Gastrocnemius medialis (tissue), 4 donors: ENCODE results near the gene NT5C1A. TPM values are rescaled to one million over a fixed set of nuclear protein-coding genes. Genes with fewer than 3 reads are reported as not detected.
A peak's percentile ranks its signal among the peaks of the same experiment; 100 is the strongest.

Experiments used
- ATAC-seq, 2 donors: fragments of 150-250 bp; one replicate each; pipeline ENCODE4 v1.9.1; 2016
- DNase-seq, 2 donors: peaks; one replicate each; pipeline ENCODE4 v3.0.0-alpha.2; 2019
- H3K27ac ChIP-seq, 4 donors: fragments of 200-600 bp; sonication (generic); 1 replicate in 1 of 4; 2 replicates in 3 of 4; pipeline ENCODE4 v1.5.1; 2016 to 2018; ENCODE audit warnings: mild to moderate bottlenecking in 2 of 4, moderate library complexity in 1 of 4
- H3K27me3 ChIP-seq, 3 donors: fragments of 200-600 bp; sonication (generic) in 2 of 3; 1 replicate in 1 of 3; 2 replicates in 2 of 3; pipeline versions ENCODE4 v1.5.1 to v1.6.0; 2016 to 2019; ENCODE audit warnings: mild to moderate bottlenecking in 1 of 3, moderate library complexity in 1 of 3
- H3K36me3 ChIP-seq, 2 donors: fragments of 200-600 bp; sonication (generic) in 1 of 2; one replicate each; pipeline ENCODE4 v1.5.1; 2017 to 2018
- H3K4me1 ChIP-seq, 2 donors: fragments of 200-600 bp; sonication (generic) in 1 of 2; one replicate each; pipeline ENCODE4 v1.5.1; 2016 to 2017; ENCODE audit warnings: mild to moderate bottlenecking in 2 of 2
- H3K4me3 ChIP-seq, 4 donors: fragments of 200-600 bp; sonication (generic) in 3 of 4; 1 replicate in 1 of 4; 2 replicates in 3 of 4; pipeline ENCODE4 v1.5.1; 2016 to 2019; ENCODE audit warnings: mild to moderate bottlenecking in 2 of 4
- H3K9me3 ChIP-seq, 3 donors: fragments of 200-600 bp; sonication (generic) in 2 of 3; 1 replicate in 1 of 3; 2 replicates in 2 of 3; pipeline ENCODE4 v1.5.1; 2016 to 2019
- POLR2A ChIP-seq, 2 donors: fragments of 450-650 bp; IDR thresholded peaks; one replicate each; pipeline ENCODE4 v1.6.1; 2017; ENCODE audit warnings: antibody characterized with exemption in 2 of 2, mild to moderate bottlenecking in 2 of 2, moderate library complexity in 2 of 2
- in situ Hi-C, 4 donors: fragments of 200-750 bp; cut with MboI; loops; one replicate each; pipeline versions ENCODE4 v1.15.0 to v1.8.0; 2017; ENCODE audit warnings: low sequenced_read_pairs in 4 of 4
- intact Hi-C: fragments of 100-400 bp; cut with DNase I; formaldehyde crosslinking; loops from one replicate; pipeline ENCODE4 v1.15.1; 2023; ENCODE audit warnings: low total_unique reads
- total RNA-seq, 4 donors: library from RNA; depleted of rRNA; stranded (reverse); fragments of >200 nt; gene quantifications; one replicate each; pipeline versions ENCODE4 v1.1.0 to v1.2.3, GENCODE V29; 2016
- TF ChIP-seq, protein P1 (sequence below), 5 experiments: fragments of 450-650 bp in 3 of 5; fragments of 200-600 bp in 2 of 5; sonication (generic) in 2 of 5; IDR thresholded peaks in 4 of 5; conservative IDR thresholded peaks in 1 of 5; 1 replicate in 4 of 5; 2 replicates in 1 of 5; pipeline ENCODE4 v1.5.1; 2016 to 2019; ENCODE audit warnings: antibody characterized with exemption in 5 of 5, mild to moderate bottlenecking in 3 of 5, moderate library complexity in 3 of 5

NT5C1A gene
- total RNA-seq, 4 donors from 2014 or later = 10.8 to 85.5 (median 59.9) TPM

- no peak for DNase-seq
- TF ChIP-seq, protein P1, sequence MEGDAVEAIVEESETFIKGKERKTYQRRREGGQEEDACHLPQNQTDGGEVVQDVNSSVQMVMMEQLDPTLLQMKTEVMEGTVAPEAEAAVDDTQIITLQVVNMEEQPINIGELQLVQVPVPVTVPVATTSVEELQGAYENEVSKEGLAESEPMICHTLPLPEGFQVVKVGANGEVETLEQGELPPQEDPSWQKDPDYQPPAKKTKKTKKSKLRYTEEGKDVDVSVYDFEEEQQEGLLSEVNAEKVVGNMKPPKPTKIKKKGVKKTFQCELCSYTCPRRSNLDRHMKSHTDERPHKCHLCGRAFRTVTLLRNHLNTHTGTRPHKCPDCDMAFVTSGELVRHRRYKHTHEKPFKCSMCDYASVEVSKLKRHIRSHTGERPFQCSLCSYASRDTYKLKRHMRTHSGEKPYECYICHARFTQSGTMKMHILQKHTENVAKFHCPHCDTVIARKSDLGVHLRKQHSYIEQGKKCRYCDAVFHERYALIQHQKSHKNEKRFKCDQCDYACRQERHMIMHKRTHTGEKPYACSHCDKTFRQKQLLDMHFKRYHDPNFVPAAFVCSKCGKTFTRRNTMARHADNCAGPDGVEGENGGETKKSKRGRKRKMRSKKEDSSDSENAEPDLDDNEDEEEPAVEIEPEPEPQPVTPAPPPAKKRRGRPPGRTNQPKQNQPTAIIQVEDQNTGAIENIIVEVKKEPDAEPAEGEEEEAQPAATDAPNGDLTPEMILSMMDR (IDR thresholded peaks at IDR 0.05 in 4 of 5, conservative IDR thresholded peaks at IDR 0.05 in 1 of 5) = no peak
- no peak for TF ChIP-seq POLR2A (IDR thresholded peaks at IDR 0.05)
- intact Hi-C loops (no loop called here), in situ Hi-C loops (no loop called here)
- Histone ChIP-seq H3K9me3 (no peaks in the 10 kb centered on the region), H3K4me1 (peaks cover 9 to 29% of the 10 kb centered on the region in 2 donors), H3K4me3 (no peak overlapping the region), H3K27me3 (no peaks in the 10 kb centered on the region), H3K36me3 (no peaks in the 10 kb centered on the region), H3K27ac (no peak overlapping the region)
- ATAC-seq = no peak
Observed at GRCh38 chr1:39620659-39621165, 51.2 kb downstream of the NT5C1A start.

DNA sequence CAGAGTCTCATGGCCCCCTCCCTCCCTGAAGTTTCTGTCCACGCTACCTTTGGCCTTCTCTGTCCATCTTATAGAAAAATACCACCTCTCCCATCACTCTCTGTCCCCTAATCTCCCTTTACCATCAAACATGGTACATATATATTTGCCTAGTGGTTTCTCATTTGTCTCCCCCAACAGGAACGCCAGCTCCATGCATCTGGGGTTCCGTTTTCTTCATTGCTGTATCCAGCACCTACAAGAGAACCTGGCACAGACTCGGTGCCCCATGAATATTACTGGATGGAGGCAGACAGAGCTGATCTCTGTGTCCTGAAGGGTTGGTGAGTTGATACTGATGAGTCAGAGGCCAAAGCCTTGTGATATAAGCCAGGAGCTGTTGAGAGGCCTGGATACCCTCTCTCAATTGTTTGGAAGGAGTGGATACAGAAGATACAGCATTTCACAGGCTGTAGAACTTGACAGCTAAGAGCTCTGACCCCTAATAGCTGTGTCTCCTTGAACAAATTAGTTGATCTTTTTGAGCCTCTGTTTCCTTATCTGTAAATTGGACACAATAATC lies 54.3 kb downstream of the NT5C1A start:
- intact Hi-C loops = no loop called here
- Histone ChIP-seq H3K27ac (no peak overlapping the region), H3K36me3 (no peaks in the 10 kb centered on the region), H3K4me3 (no peak overlapping the region), H3K27me3 (no peaks in the 10 kb centered on the region), H3K9me3 (no peaks in the 10 kb centered on the region), H3K4me1 (peaks cover 0 to 2% of the 10 kb centered on the region in 2 donors)
- in situ Hi-C loops = no loop called here
- ATAC-seq = peak in 1 of 2 donors; percentile 42
- DNase-seq = no peak
- TF ChIP-seq, protein P1 (IDR thresholded peaks at IDR 0.05 in 4 of 5, conservative IDR thresholded peaks at IDR 0.05 in 1 of 5) = no peak
- no peak for TF ChIP-seq POLR2A (IDR thresholded peaks at IDR 0.05)

- H3K27me3 ChIP-seq = no peaks in the 10 kb centered on the region
- H3K27ac ChIP-seq = no peak overlapping the region
- DNase-seq (no peak), ATAC-seq (no peak)
- H3K4me1 ChIP-seq = no peaks in the 10 kb centered on the region
- in situ Hi-C loops (no loop called here), intact Hi-C loops (no loop called here)
- H3K4me3 ChIP-seq = no peak overlapping the region
- no peaks in the 10 kb centered on the region for H3K9me3 ChIP-seq
- H3K36me3 ChIP-seq = no peaks in the 10 kb centered on the region
- TF ChIP-seq POLR2A (IDR thresholded peaks at IDR 0.05) = no peak
Observed at GRCh38 chr1:39615086-39615673, 56.7 kb downstream of the NT5C1A start.

- intact Hi-C loops (no loop called here), in situ Hi-C loops (no loop called here)
- Histone ChIP-seq H3K4me3 (no peak overlapping the region), H3K36me3 (no peaks in the 10 kb centered on the region), H3K27ac (no peak overlapping the region), H3K27me3 (no peaks in the 10 kb centered on the region), H3K9me3 (no peaks in the 10 kb centered on the region), H3K4me1 (peaks cover 0 to 2% of the 10 kb centered on the region in 2 donors)
- TF ChIP-seq, protein P1 (IDR thresholded peaks at IDR 0.05 in 4 of 5, conservative IDR thresholded peaks at IDR 0.05 in 1 of 5) = no peak
- no peak for TF ChIP-seq POLR2A (IDR thresholded peaks at IDR 0.05)
- no peak for DNase-seq
- no peak for ATAC-seq
Observed at GRCh38 chr1:39614488-39614887, 57.4 kb downstream of the NT5C1A start.

DNA sequence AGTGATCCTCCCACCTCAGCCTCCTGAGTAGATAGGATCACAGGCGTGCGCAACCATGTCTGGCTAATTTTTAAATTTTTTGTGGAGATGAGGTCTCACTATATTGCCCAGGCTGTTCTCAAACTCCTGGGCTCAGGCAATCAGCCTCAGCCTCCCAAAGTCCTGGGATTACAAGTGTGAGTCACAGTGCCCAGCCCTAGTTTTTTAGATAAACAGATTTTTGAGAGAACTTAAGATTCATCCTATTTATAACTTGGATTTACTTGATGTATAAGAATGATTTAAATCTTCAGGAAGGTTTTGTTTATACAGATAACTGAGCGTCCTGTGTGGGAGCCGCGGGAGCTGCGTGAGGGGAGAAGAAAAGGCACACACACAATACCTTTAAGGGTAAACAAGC lies 58.7 kb downstream of the NT5C1A start:
- in situ Hi-C loops (no loop called here), intact Hi-C loops (no loop called here)
- Histone ChIP-seq H3K27ac (no peak overlapping the region), H3K9me3 (no peaks in the 10 kb centered on the region), H3K4me3 (no peak overlapping the region), H3K36me3 (no peaks in the 10 kb centered on the region), H3K27me3 (no peaks in the 10 kb centered on the region), H3K4me1 (peaks cover 0 to 4% of the 10 kb centered on the region in 2 donors)
- TF ChIP-seq, protein P1 (IDR thresholded peaks at IDR 0.05 in 4 of 5, conservative IDR thresholded peaks at IDR 0.05 in 1 of 5) = no peak
- no peak for TF ChIP-seq POLR2A (IDR thresholded peaks at IDR 0.05)
- no peak for ATAC-seq
- DNase-seq = no peak
